ENCODE data around the gene IQCM. TPM values are rescaled to one million over a fixed set of nuclear protein-coding genes. Genes with fewer than 3 reads are reported as not detected.

The IQCM gene
- total RNA-seq, 1 donor, result not detected

DNA sequence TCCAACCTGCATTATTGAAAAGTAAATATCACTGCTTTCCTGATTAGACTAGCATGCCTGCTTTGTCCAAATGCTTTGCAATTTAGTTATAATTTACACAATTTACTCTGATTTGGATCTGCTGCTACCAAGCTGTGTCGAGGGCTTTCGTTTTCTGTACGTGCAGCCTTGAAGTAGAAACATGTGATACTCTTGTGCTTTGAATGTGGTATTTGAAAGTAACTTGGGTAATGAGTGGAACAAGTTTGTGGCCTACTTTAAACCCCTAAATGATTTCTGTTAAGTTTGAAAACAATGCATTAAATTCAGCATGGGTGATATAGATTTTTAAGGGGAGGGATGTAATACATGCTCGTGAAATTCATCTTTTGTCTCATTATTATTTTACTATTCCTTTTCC is 240.7 kb downstream of the IQCM start:
- no peak overlapping the region for H3K4me3 ChIP-seq (ENCODE audit: low read depth, low read length)
- DNase-seq (ENCODE audit: low read depth), result peak; percentile 8
- TF ChIP-seq, protein P1, sequence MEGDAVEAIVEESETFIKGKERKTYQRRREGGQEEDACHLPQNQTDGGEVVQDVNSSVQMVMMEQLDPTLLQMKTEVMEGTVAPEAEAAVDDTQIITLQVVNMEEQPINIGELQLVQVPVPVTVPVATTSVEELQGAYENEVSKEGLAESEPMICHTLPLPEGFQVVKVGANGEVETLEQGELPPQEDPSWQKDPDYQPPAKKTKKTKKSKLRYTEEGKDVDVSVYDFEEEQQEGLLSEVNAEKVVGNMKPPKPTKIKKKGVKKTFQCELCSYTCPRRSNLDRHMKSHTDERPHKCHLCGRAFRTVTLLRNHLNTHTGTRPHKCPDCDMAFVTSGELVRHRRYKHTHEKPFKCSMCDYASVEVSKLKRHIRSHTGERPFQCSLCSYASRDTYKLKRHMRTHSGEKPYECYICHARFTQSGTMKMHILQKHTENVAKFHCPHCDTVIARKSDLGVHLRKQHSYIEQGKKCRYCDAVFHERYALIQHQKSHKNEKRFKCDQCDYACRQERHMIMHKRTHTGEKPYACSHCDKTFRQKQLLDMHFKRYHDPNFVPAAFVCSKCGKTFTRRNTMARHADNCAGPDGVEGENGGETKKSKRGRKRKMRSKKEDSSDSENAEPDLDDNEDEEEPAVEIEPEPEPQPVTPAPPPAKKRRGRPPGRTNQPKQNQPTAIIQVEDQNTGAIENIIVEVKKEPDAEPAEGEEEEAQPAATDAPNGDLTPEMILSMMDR (IDR thresholded peaks at IDR 0.05; ENCODE audit: insufficient read depth, low read depth, low read length), result no peak

DNA sequence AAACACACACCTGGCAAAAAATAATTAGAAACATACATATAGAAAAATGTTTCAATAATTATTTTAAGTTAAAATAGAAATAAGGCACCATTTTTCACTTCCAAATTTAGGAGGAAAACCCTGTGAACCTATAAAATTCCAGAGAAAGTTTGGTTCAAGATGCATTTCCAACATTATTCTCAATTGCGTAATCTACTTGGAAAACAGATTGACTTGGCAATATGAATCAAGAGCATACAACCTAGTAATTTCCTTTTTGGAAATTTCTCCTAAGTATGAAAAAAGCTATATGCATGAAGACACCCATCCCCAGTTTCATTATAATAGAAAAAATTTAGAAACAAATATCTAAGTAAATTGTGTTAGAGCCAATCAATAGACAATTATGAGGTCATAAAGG is 242.9 kb downstream of the IQCM start:
- DNase-seq (ENCODE audit: low read depth), result no peak
- TF ChIP-seq, protein P1 (IDR thresholded peaks at IDR 0.05; ENCODE audit: insufficient read depth, low read depth, low read length), result no peak
- H3K4me3 ChIP-seq (ENCODE audit: low read depth, low read length), result no peak overlapping the region

GRCh38 chr4:149555799-149556198 is 259.8 kb downstream of the IQCM start:
- TF ChIP-seq, protein P1 (IDR thresholded peaks at IDR 0.05; ENCODE audit: insufficient read depth, low read depth, low read length), result no peak
- no peak for DNase-seq (ENCODE audit: low read depth)

GRCh38 chr4:149555146-149555545 is 260.5 kb downstream of the IQCM start:
- no peak overlapping the region for H3K4me3 ChIP-seq (ENCODE audit: low read depth, low read length)
- no peak for DNase-seq (ENCODE audit: low read depth)
- TF ChIP-seq, protein P1 (IDR thresholded peaks at IDR 0.05; ENCODE audit: insufficient read depth, low read depth, low read length), result no peak

More at GRCh38 chr4:149555799-149556198, 259.8 kb downstream of the IQCM start:
- no peak overlapping the region for H3K4me3 ChIP-seq (ENCODE audit: low read depth, low read length)

GRCh38 chr4:149553959-149554520 is 261.6 kb downstream of the IQCM start:
- no peak for DNase-seq (ENCODE audit: low read depth)
- H3K4me3 ChIP-seq (ENCODE audit: low read depth, low read length), result no peak overlapping the region
- TF ChIP-seq, protein P1 (IDR thresholded peaks at IDR 0.05; ENCODE audit: insufficient read depth, low read depth, low read length), result no peak

DNA sequence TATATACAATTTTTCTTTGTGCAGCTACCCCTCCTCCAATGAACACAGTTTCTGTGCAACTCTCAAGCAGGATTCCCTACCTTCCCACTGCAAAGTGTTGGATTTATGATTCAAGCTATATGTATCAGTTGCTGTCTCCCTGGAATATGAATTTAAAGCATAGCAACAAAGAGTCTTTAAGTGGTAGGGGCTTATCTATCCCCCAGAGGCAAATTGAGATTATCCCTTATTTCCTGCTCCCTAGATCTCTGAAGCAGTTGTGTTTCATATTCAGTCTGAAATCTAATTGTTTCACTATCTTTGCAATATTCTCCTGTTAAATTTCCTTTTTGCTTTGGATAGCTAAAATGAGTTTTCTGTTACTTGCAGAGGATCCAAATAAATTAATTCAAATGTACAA is 263.0 kb downstream of the IQCM start:
- TF ChIP-seq, protein P1 (IDR thresholded peaks at IDR 0.05; ENCODE audit: insufficient read depth, low read depth, low read length), result no peak
- no peak overlapping the region for H3K4me3 ChIP-seq (ENCODE audit: low read depth, low read length)
- no peak for DNase-seq (ENCODE audit: low read depth)

- no peak overlapping the region for H3K4me3 ChIP-seq (ENCODE audit: low read depth, low read length)
- TF ChIP-seq, protein P1 (IDR thresholded peaks at IDR 0.05; ENCODE audit: insufficient read depth, low read depth, low read length), result no peak
- DNase-seq (ENCODE audit: low read depth), result peak; percentile 2
Measured at GRCh38 chr4:149549911-149550310, 265.7 kb downstream of the IQCM start.

Data from fibroblast of villous mesenchyme (primary cell).